ENCODE data around the gene PPM1E. TPM values are rescaled to one million over a fixed set of nuclear protein-coding genes. Genes with fewer than 3 reads are reported as not detected.

The PPM1E gene
- polyA plus RNA-seq, 1 donor from 2014 or later, result 39.5 TPM

- Histone ChIP-seq H3K36me3 (ENCODE audit: insufficient read depth, low read length) (no peaks in the 10 kb centered on the region), H3K27me3 (ENCODE audit: insufficient read depth, low read depth, low read length) (no peaks in the 10 kb centered on the region), H3F3A (ENCODE audit: insufficient read depth, low read length, poor library complexity, severe bottlenecking) (no peaks in the 10 kb centered on the region), H2AFZ (ENCODE audit: low read depth, low read length) (no peak overlapping the region), H3K27ac (ENCODE audit: low read length) (no peak overlapping the region), H3K9ac (ENCODE audit: low read length) (no peak overlapping the region), H3K79me2 (replicated peaks; ENCODE audit: insufficient read depth, low read length) (no peaks in the 10 kb centered on the region), H3K9me3 (ENCODE audit: low read length) (no peaks in the 10 kb centered on the region), H3K4me2 (ENCODE audit: low read length) (no peak overlapping the region), H3K9me2 (ENCODE audit: insufficient read depth, low read length) (no peaks in the 10 kb centered on the region), H4K20me1 (ENCODE audit: insufficient read depth) (no peaks in the 10 kb centered on the region), H3K4me3 (ENCODE audit: low read length) (no peak overlapping the region)
- TF ChIP-seq TAF1 (IDR thresholded peaks at IDR 0.05; ENCODE audit: low read depth) (no peak), EZH2 (IDR thresholded peaks at IDR 0.05; ENCODE audit: borderline replicate concordance, insufficient read depth, low read length, poor library complexity, severe bottlenecking) (no peak), CTCF (IDR thresholded peaks at IDR 0.05; ENCODE audit: poor library complexity, severe bottlenecking) (no peak)
Observed at GRCh38 chr17:58982626-58983025, 227.0 kb downstream of the PPM1E start.

GRCh38 chr17:58985367-58985766 is 229.7 kb downstream of the PPM1E start:
- Histone ChIP-seq H3K27ac (ENCODE audit: low read length) (no peak overlapping the region), H4K20me1 (ENCODE audit: insufficient read depth) (no peaks in the 10 kb centered on the region), H3K4me2 (ENCODE audit: low read length) (no peak overlapping the region), H3K79me2 (replicated peaks; ENCODE audit: insufficient read depth, low read length) (no peaks in the 10 kb centered on the region), H3F3A (ENCODE audit: insufficient read depth, low read length, poor library complexity, severe bottlenecking) (no peaks in the 10 kb centered on the region), H3K4me3 (ENCODE audit: low read length) (no peak overlapping the region), H2AFZ (ENCODE audit: low read depth, low read length) (no peak overlapping the region), H3K9me3 (ENCODE audit: low read length) (no peaks in the 10 kb centered on the region), H3K9ac (ENCODE audit: low read length) (no peak overlapping the region), H3K27me3 (ENCODE audit: insufficient read depth, low read depth, low read length) (no peaks in the 10 kb centered on the region), H3K36me3 (ENCODE audit: insufficient read depth, low read length) (no peaks in the 10 kb centered on the region), H3K9me2 (ENCODE audit: insufficient read depth, low read length) (no peaks in the 10 kb centered on the region)
- TF ChIP-seq POLR2AphosphoS5 (IDR thresholded peaks at IDR 0.05) (no peak), TAF1 (IDR thresholded peaks at IDR 0.05; ENCODE audit: low read depth) (no peak), MXI1 (conservative IDR thresholded peaks at IDR 0.05; ENCODE audit: poor library complexity, severe bottlenecking) (no peak), EZH2 (IDR thresholded peaks at IDR 0.05; ENCODE audit: borderline replicate concordance, insufficient read depth, low read length, poor library complexity, severe bottlenecking) (no peak), RAD21 (conservative IDR thresholded peaks at IDR 0.05) (no peak), SMC3 (conservative IDR thresholded peaks at IDR 0.05; ENCODE audit: poor library complexity) (no peak), EP300 (conservative IDR thresholded peaks at IDR 0.05; ENCODE audit: poor library complexity, severe bottlenecking) (no peak), REST (IDR thresholded peaks at IDR 0.05; ENCODE audit: borderline replicate concordance) (no peak), CTCF (IDR thresholded peaks at IDR 0.05; ENCODE audit: poor library complexity, severe bottlenecking) (no peak)
